Uterus (tissue), 4 donors: ENCODE data around the gene RNF225. TPM values are rescaled to one million over a fixed set of nuclear protein-coding genes. Genes with fewer than 3 reads are reported as not detected.

Experiments used
- DNase-seq, 2 donors: peaks; one replicate each; pipeline ENCODE4 v3.0.0-alpha.2; 2019 to 2020
- H3K27ac ChIP-seq, 2 donors: fragments of 200-600 bp; sonication (generic); 1 replicate in 1 of 2; 2 replicates in 1 of 2; pipeline ENCODE4 v1.5.1; 2016 to 2018
- H3K27me3 ChIP-seq, 2 donors: fragments of 200-600 bp; sonication (generic); one replicate each; pipeline ENCODE4 v1.5.1; 2018 to 2019; ENCODE audit warnings: control low read depth in 1 of 2
- H3K36me3 ChIP-seq, 2 donors: fragments of 200-600 bp; sonication (generic); one replicate each; pipeline ENCODE4 v1.5.1; 2019; ENCODE audit warnings: control low read depth in 1 of 2
- H3K4me1 ChIP-seq, 2 donors: fragments of 200-600 bp; sonication (generic); one replicate each; pipeline ENCODE4 v1.5.1; 2018 to 2019; ENCODE audit warnings: control low read depth in 1 of 2
- H3K4me3 ChIP-seq, 2 donors: fragments of 200-600 bp; sonication (generic); 1 replicate in 1 of 2; 2 replicates in 1 of 2; pipeline ENCODE4 v1.5.1; 2018 to 2019; ENCODE audit warnings: mild to moderate bottlenecking in 1 of 2
- H3K9me3 ChIP-seq, 2 donors: fragments of 200-600 bp; sonication (generic); one replicate each; pipeline ENCODE4 v1.5.1; 2019; ENCODE audit warnings: control low read depth in 1 of 2
- CTCF ChIP-seq, 4 experiments: fragments of 200-600 bp in 2 of 4; fragments of 450-650 bp in 2 of 4; sonication (generic) in 2 of 4; IDR thresholded peaks; one replicate each; pipeline ENCODE4 v1.5.1; 2016 to 2019; ENCODE audit warnings: antibody characterized with exemption in 4 of 4, mild to moderate bottlenecking in 2 of 4, moderate library complexity in 1 of 4
- POLR2A ChIP-seq, 2 donors: fragments of 450-650 bp; IDR thresholded peaks; one replicate each; pipeline ENCODE4 v1.6.1; 2016; ENCODE audit warnings: antibody characterized with exemption in 2 of 2, mild to moderate bottlenecking in 1 of 2, moderate library complexity in 1 of 2
- intact Hi-C: fragments of 100-400 bp; cut with DNase I; formaldehyde crosslinking; loops from one replicate; pipeline ENCODE4 v1.15.1; 2023; ENCODE audit warnings: low total_unique reads
- total RNA-seq, 4 donors: library from RNA; depleted of rRNA in 3 of 4; stranded (reverse); fragments of >200 nt in 3 of 4; gene quantifications; one replicate each; pipeline versions ENCODE4 v1.1.0 to v1.2.4, GENCODE V29; 2014 to 2023
- donor health status: DM: yes; HTN: yes; CAD: no.

Gene RNF225
- total RNA-seq, 4 donors from 2014 or later, result not detected

GRCh38 chr19:58381460-58382212 is 13.8 kb upstream of the RNF225 start:
- Histone ChIP-seq H3K27ac (peak overlapping the region; percentile 91 to 96), H3K36me3 (no peaks in the 10 kb centered on the region), H3K4me1 (peaks cover 0 to 16% of the 10 kb centered on the region in 2 donors), H3K27me3 (no peaks in the 10 kb centered on the region), H3K9me3 (no peaks in the 10 kb centered on the region), H3K4me3 (peak overlapping the region; percentile 42 to 89)
- TF ChIP-seq POLR2A (IDR thresholded peaks at IDR 0.05) (no peak), CTCF (IDR thresholded peaks at IDR 0.05) (no peak)
- DNase-seq, result no peak
- intact Hi-C loops, result no loop called here

GRCh38 chr19:58382997-58383603 is 12.4 kb upstream of the RNF225 start:
- H3K4me1 ChIP-seq, result peaks cover 3 to 23% of the 10 kb centered on the region in 2 donors
- DNase-seq, result no peak
- intact Hi-C loops, result no loop called here

GRCh38 chr19:58385313-58385890 is 10.1 kb upstream of the RNF225 start:
- Histone ChIP-seq H3K36me3 (no peaks in the 10 kb centered on the region), H3K27ac (peak overlapping the region; percentile 92 to 97), H3K4me1 (peaks cover 5 to 21% of the 10 kb centered on the region in 2 donors), H3K4me3 (peak overlapping the region in 1 of 2 donors; percentile 88), H3K9me3 (no peaks in the 10 kb centered on the region), H3K27me3 (no peaks in the 10 kb centered on the region)
- DNase-seq, result no peak
- no peak for TF ChIP-seq CTCF (IDR thresholded peaks at IDR 0.05)
- no peak for TF ChIP-seq POLR2A (IDR thresholded peaks at IDR 0.05)
- intact Hi-C loops, result no loop called here

More at GRCh38 chr19:58382997-58383603, 12.4 kb upstream of the RNF225 start:
- H3K36me3 ChIP-seq, result no peaks in the 10 kb centered on the region
- no peak overlapping the region for H3K27ac ChIP-seq
- H3K9me3 ChIP-seq, result no peaks in the 10 kb centered on the region
- no peaks in the 10 kb centered on the region for H3K27me3 ChIP-seq
- TF ChIP-seq CTCF (IDR thresholded peaks at IDR 0.05) (no peak), POLR2A (IDR thresholded peaks at IDR 0.05) (no peak)
- no peak overlapping the region for H3K4me3 ChIP-seq

GRCh38 chr19:58385891-58386575 is 9.4 kb upstream of the RNF225 start:
- peak overlapping the region; percentile 92 to 97 for H3K27ac ChIP-seq
- no peak for TF ChIP-seq POLR2A (IDR thresholded peaks at IDR 0.05)
- no peak for TF ChIP-seq CTCF (IDR thresholded peaks at IDR 0.05)
- no peaks in the 10 kb centered on the region for H3K36me3 ChIP-seq
- no peaks in the 10 kb centered on the region for H3K27me3 ChIP-seq
- peaks cover 5 to 21% of the 10 kb centered on the region in 2 donors for H3K4me1 ChIP-seq
- peak overlapping the region; percentile 61 to 88 for H3K4me3 ChIP-seq
- no peaks in the 10 kb centered on the region for H3K9me3 ChIP-seq
- intact Hi-C loops, result no loop called here
- peak in 1 of 2 donors; percentile 35 for DNase-seq
